ENCODE data around the gene QRSL1. TPM values are rescaled to one million over a fixed set of nuclear protein-coding genes. Genes with fewer than 3 reads are reported as not detected.
"Not testable (repeated sequence)": the region's sequence is repeated elsewhere in the genome, so short reads cannot be mapped to it uniquely, and the experiment has no call there.

Gene QRSL1
- total RNA-seq, 1 donor from 2014 or later: 23.1 TPM

GRCh38 chr6:106692112-106692818 lies 62.9 kb downstream of the QRSL1 start:
- no peak for TF ChIP-seq CTCF (IDR thresholded peaks at IDR 0.05; ENCODE audit: borderline replicate concordance)
- no peak overlapping the region for H3K4me3 ChIP-seq
- DNase-seq: no peak
- H3K4me1 ChIP-seq: no peaks in the 10 kb centered on the region
- intact Hi-C loops (cut with micrococcal nuclease): no loop called here
- H3K27ac ChIP-seq (replicated peaks): no peak overlapping the region
- no peaks in the 10 kb centered on the region for H3K36me3 ChIP-seq
- peaks cover 17% of the 10 kb centered on the region for H3K27me3 ChIP-seq (ENCODE audit: low read depth)
- H3K9me3 ChIP-seq (replicated peaks): no peaks in the 10 kb centered on the region

GRCh38 chr6:106692819-106693208 lies 63.4 kb downstream of the QRSL1 start:
- no peaks in the 10 kb centered on the region for H3K36me3 ChIP-seq
- intact Hi-C loops (cut with micrococcal nuclease): no loop called here
- H3K27ac ChIP-seq (replicated peaks): no peak overlapping the region
- H3K9me3 ChIP-seq (replicated peaks): no peaks in the 10 kb centered on the region
- H3K27me3 ChIP-seq (ENCODE audit: low read depth): peaks cover 17% of the 10 kb centered on the region
- DNase-seq: no peak
- no peaks in the 10 kb centered on the region for H3K4me1 ChIP-seq
- no peak for TF ChIP-seq CTCF (IDR thresholded peaks at IDR 0.05; ENCODE audit: borderline replicate concordance)
- no peak overlapping the region for H3K4me3 ChIP-seq

- H3K27ac ChIP-seq (replicated peaks): no peak overlapping the region
- H3K9me3 ChIP-seq (replicated peaks): no peaks in the 10 kb centered on the region
- no peaks in the 10 kb centered on the region for H3K36me3 ChIP-seq
- intact Hi-C loops (cut with micrococcal nuclease): no loop called here
- peaks cover 17% of the 10 kb centered on the region for H3K27me3 ChIP-seq (ENCODE audit: low read depth)
- H3K4me1 ChIP-seq: no peaks in the 10 kb centered on the region
- no peak for TF ChIP-seq CTCF (IDR thresholded peaks at IDR 0.05; ENCODE audit: borderline replicate concordance)
- no peak overlapping the region for H3K4me3 ChIP-seq
- no peak for DNase-seq
Observed at GRCh38 chr6:106693418-106693817, 64.0 kb downstream of the QRSL1 start.

GRCh38 chr6:106694343-106694742 lies 65.0 kb downstream of the QRSL1 start:
- Histone ChIP-seq H3K4me3 (no peak overlapping the region), H3K4me1 (no peaks in the 10 kb centered on the region), H3K36me3 (no peaks in the 10 kb centered on the region), H3K27ac (replicated peaks) (no peak overlapping the region), H3K9me3 (replicated peaks) (no peaks in the 10 kb centered on the region), H3K27me3 (ENCODE audit: low read depth) (peaks cover 15% of the 10 kb centered on the region)
- no peak for DNase-seq
- intact Hi-C loops (cut with micrococcal nuclease): no loop called here
- TF ChIP-seq CTCF (IDR thresholded peaks at IDR 0.05; ENCODE audit: borderline replicate concordance): no peak

- Histone ChIP-seq H3K4me1 (no peaks in the 10 kb centered on the region), H3K27ac (replicated peaks) (no peak overlapping the region), H3K9me3 (replicated peaks) (peaks cover 7% of the 10 kb centered on the region), H3K36me3 (no peaks in the 10 kb centered on the region), H3K27me3 (ENCODE audit: low read depth) (peaks cover 55% of the 10 kb centered on the region), H3K4me3 (no peak overlapping the region)
- TF ChIP-seq CTCF (IDR thresholded peaks at IDR 0.05; ENCODE audit: borderline replicate concordance): no peak
- intact Hi-C loops (cut with micrococcal nuclease): no loop called here
- DNase-seq: no peak
Observed at GRCh38 chr6:106700581-106700980, 71.2 kb downstream of the QRSL1 start.

GRCh38 chr6:106701201-106701600 lies 71.8 kb downstream of the QRSL1 start:
- intact Hi-C loops (cut with micrococcal nuclease); H3K27ac ChIP-seq (replicated peaks); H3K9me3 ChIP-seq (replicated peaks); DNase-seq; H3K4me3 ChIP-seq; H3K36me3 ChIP-seq; H3K4me1 ChIP-seq: not testable (repeated sequence)
- peaks cover 52% of the 10 kb centered on the region for H3K27me3 ChIP-seq (ENCODE audit: low read depth)

Measured in left ventricle myocardium inferior (tissue), 1 donor.